GM18520 (cell line): ENCODE results near the gene FLG.
"Not testable (repeated sequence)": the region's sequence is repeated elsewhere in the genome, so short reads cannot be mapped to it uniquely, and the experiment has no call there.

Experiments used
- ATAC-seq: cut with Tn5 transposase; IDR thresholded peaks from one replicate; pipeline ENCODE4 v1.9.1; 2021; ENCODE audit not compliant: unreplicated experiment

Gene FLG

DNA sequence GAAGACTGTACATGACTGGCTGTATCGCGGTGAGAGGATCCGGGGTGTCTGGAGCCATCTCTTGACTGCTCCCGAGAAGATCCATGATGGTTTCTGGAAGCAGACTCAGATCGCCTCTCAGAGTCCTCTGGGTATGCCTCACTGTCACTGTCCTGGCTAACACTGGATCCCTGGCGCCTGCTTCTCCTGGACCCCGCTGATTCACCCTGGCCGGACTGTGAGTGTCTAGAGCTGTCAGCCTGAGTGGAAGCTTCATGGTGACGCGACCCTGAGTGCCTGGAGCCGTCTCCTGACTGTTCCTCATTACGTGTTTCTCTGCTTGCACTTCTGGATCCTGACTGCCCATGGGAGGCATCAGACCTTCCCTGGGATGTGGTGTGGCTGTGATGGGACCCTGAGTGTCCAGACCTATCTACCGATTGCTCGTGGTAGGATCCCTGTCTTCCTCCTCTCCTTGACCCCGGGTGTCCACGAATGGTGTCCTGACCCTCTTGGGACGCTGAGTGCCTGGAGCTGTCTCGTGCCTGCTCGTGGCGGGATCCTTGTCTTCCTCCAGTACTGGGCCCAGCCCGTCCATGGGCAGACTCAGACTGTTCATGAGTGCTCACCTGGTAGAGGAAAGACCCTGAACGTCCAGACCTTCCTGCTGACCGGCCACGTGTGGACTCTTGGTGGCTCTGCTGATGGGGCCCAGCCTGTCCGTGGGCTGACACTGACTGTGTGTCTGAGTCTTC lies 21.7 kb downstream of the FLG start:
- not testable (repeated sequence) for ATAC-seq

DNA sequence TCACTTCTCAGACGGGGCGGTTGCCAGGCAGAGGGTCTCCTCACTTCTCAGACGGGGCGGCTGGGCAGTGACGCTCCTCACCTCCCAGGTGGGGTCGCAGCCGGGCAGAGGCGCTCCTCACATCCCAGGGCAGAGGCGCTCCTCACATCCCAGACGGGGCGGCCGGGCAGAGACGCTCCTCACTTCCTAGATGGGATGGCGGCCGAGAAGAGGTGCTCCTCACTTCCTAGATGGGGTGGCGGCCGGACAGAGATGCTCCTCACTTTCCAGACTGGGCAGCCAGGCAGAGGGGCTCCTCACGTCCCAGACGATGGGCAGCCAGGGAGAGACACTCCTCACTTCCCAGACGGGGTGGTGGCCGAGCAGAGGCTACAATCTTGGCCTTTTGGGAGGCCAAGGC lies 68.6 kb downstream of the FLG start:
- not testable (repeated sequence) for ATAC-seq
